ENCODE data around the gene RUSF1. TPM values are rescaled to one million over a fixed set of nuclear protein-coding genes. Genes with fewer than 3 reads are reported as not detected.
A peak's percentile ranks its signal among the peaks of the same experiment; 100 is the strongest.

The RUSF1 gene
- total and polyA plus RNA-seq, 4 donors: 21.8 to 73.1 (median 49.5) TPM

- no peak overlapping the region for H3K9ac ChIP-seq (ENCODE audit: low read depth in 1 of 2, low read length in 2 of 2)
- H3K4me3 ChIP-seq (ENCODE audit: low read depth in 1 of 3, low read length in 3 of 3): no peak overlapping the region
- peaks cover 24 to 55% (median 43%) of the 10 kb centered on the region in 4 donors for H3K4me1 ChIP-seq (ENCODE audit: control insufficient read depth in 4 of 4, insufficient read depth in 4 of 4, low read length in 3 of 4)
- WGBS: 77% methylated on average over 10 of the region's 10 CpGs
- TF ChIP-seq EGR1 (IDR thresholded peaks at IDR 0.05; ENCODE audit: low read depth in 2 of 2) (no peak), GABPA (IDR thresholded peaks at IDR 0.05 in 1 of 2, conservative IDR thresholded peaks at IDR 0.05 in 1 of 2) (no peak), MAX (IDR thresholded peaks at IDR 0.05) (no peak), RXRA (IDR thresholded peaks at IDR 0.05) (no peak), CTCF (IDR thresholded peaks at IDR 0.05; ENCODE audit: low read depth, low read length, missing input control) (no peak), JUND (IDR thresholded peaks at IDR 0.05) (no peak), SP1 (IDR thresholded peaks at IDR 0.05) (no peak), HNF4A (conservative IDR thresholded peaks at IDR 0.05) (no peak), TAF1 (conservative IDR thresholded peaks at IDR 0.05) (no peak), ZBTB33 (IDR thresholded peaks at IDR 0.05) (no peak), YY1 (IDR thresholded peaks at IDR 0.05) (no peak), FOXA2 (IDR thresholded peaks at IDR 0.05) (no peak), NR2F2 (IDR thresholded peaks at IDR 0.05) (no peak)
- TF ChIP-seq, protein P1, sequence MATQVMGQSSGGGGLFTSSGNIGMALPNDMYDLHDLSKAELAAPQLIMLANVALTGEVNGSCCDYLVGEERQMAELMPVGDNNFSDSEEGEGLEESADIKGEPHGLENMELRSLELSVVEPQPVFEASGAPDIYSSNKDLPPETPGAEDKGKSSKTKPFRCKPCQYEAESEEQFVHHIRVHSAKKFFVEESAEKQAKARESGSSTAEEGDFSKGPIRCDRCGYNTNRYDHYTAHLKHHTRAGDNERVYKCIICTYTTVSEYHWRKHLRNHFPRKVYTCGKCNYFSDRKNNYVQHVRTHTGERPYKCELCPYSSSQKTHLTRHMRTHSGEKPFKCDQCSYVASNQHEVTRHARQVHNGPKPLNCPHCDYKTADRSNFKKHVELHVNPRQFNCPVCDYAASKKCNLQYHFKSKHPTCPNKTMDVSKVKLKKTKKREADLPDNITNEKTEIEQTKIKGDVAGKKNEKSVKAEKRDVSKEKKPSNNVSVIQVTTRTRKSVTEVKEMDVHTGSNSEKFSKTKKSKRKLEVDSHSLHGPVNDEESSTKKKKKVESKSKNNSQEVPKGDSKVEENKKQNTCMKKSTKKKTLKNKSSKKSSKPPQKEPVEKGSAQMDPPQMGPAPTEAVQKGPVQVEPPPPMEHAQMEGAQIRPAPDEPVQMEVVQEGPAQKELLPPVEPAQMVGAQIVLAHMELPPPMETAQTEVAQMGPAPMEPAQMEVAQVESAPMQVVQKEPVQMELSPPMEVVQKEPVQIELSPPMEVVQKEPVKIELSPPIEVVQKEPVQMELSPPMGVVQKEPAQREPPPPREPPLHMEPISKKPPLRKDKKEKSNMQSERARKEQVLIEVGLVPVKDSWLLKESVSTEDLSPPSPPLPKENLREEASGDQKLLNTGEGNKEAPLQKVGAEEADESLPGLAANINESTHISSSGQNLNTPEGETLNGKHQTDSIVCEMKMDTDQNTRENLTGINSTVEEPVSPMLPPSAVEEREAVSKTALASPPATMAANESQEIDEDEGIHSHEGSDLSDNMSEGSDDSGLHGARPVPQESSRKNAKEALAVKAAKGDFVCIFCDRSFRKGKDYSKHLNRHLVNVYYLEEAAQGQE (IDR thresholded peaks at IDR 0.05): no peak
- H3K9me3 ChIP-seq (ENCODE audit: control insufficient read depth in 4 of 4, low read length in 3 of 4): no peaks in the 10 kb centered on the region
- peak overlapping the region; percentile 56 to 61 for H3K27ac ChIP-seq (ENCODE audit: low read depth in 1 of 2, low read length in 2 of 2)
- H3K36me3 ChIP-seq (ENCODE audit: control insufficient read depth in 4 of 4, insufficient read depth in 3 of 4, low read depth in 1 of 4, low read length in 3 of 4): peaks cover 0 to 13% (median 2%) of the 10 kb centered on the region in 4 donors
- DNase-seq (ENCODE audit: low spot score): no peak
- no peaks in the 10 kb centered on the region for H3K27me3 ChIP-seq (ENCODE audit: control insufficient read depth in 4 of 4, insufficient read depth in 4 of 4, low read length in 3 of 4)
Measured at GRCh38 chr16:31461201-31461920, 46.8 kb downstream of the RUSF1 start.

DNA sequence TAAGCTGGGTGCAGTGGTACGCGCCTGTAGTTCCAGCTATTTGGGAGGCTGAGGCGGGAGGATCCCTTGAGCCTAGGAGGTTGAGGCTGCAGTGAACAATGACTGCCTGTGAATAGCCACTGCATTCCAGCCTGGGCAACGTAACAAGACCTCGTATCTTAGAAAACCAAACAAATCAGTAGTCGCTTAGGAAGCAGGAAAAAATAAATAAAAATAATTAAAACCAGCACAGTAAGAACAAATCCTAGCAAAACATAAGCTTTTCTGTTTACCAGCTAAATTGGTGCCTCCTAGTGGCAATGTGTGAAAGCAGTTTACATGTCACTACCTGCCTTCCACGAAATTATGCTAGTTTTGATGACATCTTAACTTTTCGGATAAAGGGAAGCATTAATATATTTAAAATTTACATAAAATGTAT lies 47.6 kb downstream of the RUSF1 start:
- WGBS: 48% methylated on average over 8 of the region's 8 CpGs
- DNase-seq (ENCODE audit: low spot score): no peak
- no peaks in the 10 kb centered on the region for H3K9me3 ChIP-seq (ENCODE audit: control insufficient read depth in 4 of 4, low read length in 3 of 4)
- no peaks in the 10 kb centered on the region for H3K27me3 ChIP-seq (ENCODE audit: control insufficient read depth in 4 of 4, insufficient read depth in 4 of 4, low read length in 3 of 4)
- H3K4me3 ChIP-seq (ENCODE audit: low read depth in 1 of 3, low read length in 3 of 3): peak overlapping the region in 1 of 3 donors; percentile 36
- H3K27ac ChIP-seq (ENCODE audit: low read depth in 1 of 2, low read length in 2 of 2): peak overlapping the region; percentile 89 to 98
- H3K36me3 ChIP-seq (ENCODE audit: control insufficient read depth in 4 of 4, insufficient read depth in 3 of 4, low read depth in 1 of 4, low read length in 3 of 4): peaks cover 0 to 7% (median under 1%) of the 10 kb centered on the region in 4 donors
- H3K9ac ChIP-seq (ENCODE audit: low read depth in 1 of 2, low read length in 2 of 2): no peak overlapping the region
- peaks cover 27 to 61% (median 49%) of the 10 kb centered on the region in 4 donors for H3K4me1 ChIP-seq (ENCODE audit: control insufficient read depth in 4 of 4, insufficient read depth in 4 of 4, low read length in 3 of 4)
- no peak for TF ChIP-seq TAF1 (conservative IDR thresholded peaks at IDR 0.05)
- no peak for TF ChIP-seq ZBTB33 (IDR thresholded peaks at IDR 0.05)
- TF ChIP-seq YY1 (IDR thresholded peaks at IDR 0.05): no peak
- peak; percentile 30 to 60 for TF ChIP-seq RAD21 (IDR thresholded peaks at IDR 0.05)
- TF ChIP-seq FOXA2 (IDR thresholded peaks at IDR 0.05): no peak
- TF ChIP-seq, protein P1 (IDR thresholded peaks at IDR 0.05): no peak
- TF ChIP-seq FOXA1 (IDR thresholded peaks at IDR 0.05): no peak
- no peak for TF ChIP-seq GABPA (IDR thresholded peaks at IDR 0.05 in 1 of 2, conservative IDR thresholded peaks at IDR 0.05 in 1 of 2)
- no peak for TF ChIP-seq RXRA (IDR thresholded peaks at IDR 0.05)

Data from liver (tissue), 9 donors.